Right renal cortex interstitium (tissue), 3 donors: ENCODE measurements around the gene MRAS. TPM values are rescaled to one million over a fixed set of nuclear protein-coding genes. Genes with fewer than 3 reads are reported as not detected.

Experiments
- DNase-seq, 3 donors: peaks; one replicate each; pipeline ENCODE4 v3.0.0-alpha.2; 2013; ENCODE audit warnings: low read depth in 3 of 3, low spot score in 2 of 3
- polyA plus RNA-seq, 3 donors: library from polyadenylated mRNA; unstranded; fragments of 120-200 nt; gene quantifications; one replicate each; pipeline ENCODE4 v1.2.1, GENCODE V29; 2013; ENCODE audit not compliant: insufficient read length in 3 of 3

MRAS gene
- polyA plus RNA-seq, 3 donors, result 31.3 to 34.6 (median 31.9) TPM

GRCh38 chr3:138338811-138339210 is 9.6 kb upstream of the MRAS start:
- DNase-seq, result no peak

- no peak for DNase-seq
These were observed 7.9 kb upstream of the MRAS start for GRCh38 chr3:138340511-138340910.

- DNase-seq, result no peak
These were observed 3.6 kb upstream of the MRAS start for GRCh38 chr3:138344754-138345153.

- no peak for DNase-seq
These were observed 668 bp downstream of the MRAS start for GRCh38 chr3:138348754-138349739.

- DNase-seq, result no peak
These were observed 1.7 kb downstream of the MRAS start for GRCh38 chr3:138349926-138350665.

GRCh38 chr3:138351151-138351550 is 2.8 kb downstream of the MRAS start:
- DNase-seq, result no peak

GRCh38 chr3:138351916-138352550 is 3.7 kb downstream of the MRAS start:
- DNase-seq, result no peak

GRCh38 chr3:138354376-138354775 is 6.0 kb downstream of the MRAS start:
- DNase-seq, result no peak

- no peak for DNase-seq
These were observed 6.7 kb downstream of the MRAS start for GRCh38 chr3:138355071-138355470.

- no peak for DNase-seq
These were observed 8.5 kb downstream of the MRAS start for GRCh38 chr3:138356730-138357405.

GRCh38 chr3:138359148-138359918 is 11.0 kb downstream of the MRAS start:
- DNase-seq, result no peak

- no peak for DNase-seq
These were observed 11.8 kb downstream of the MRAS start for GRCh38 chr3:138359919-138360868.

- DNase-seq, result no peak
These were observed 12.6 kb downstream of the MRAS start for GRCh38 chr3:138360869-138361525.

- DNase-seq, result peak in 1 of 3 donors; percentile 48
These were observed 13.2 kb downstream of the MRAS start for GRCh38 chr3:138361561-138361971.

- DNase-seq, result no peak
These were observed 14.2 kb downstream of the MRAS start for GRCh38 chr3:138362538-138362937.

GRCh38 chr3:138363322-138363721 is 14.9 kb downstream of the MRAS start:
- no peak for DNase-seq

GRCh38 chr3:138364356-138365252 is 16.2 kb downstream of the MRAS start:
- no peak for DNase-seq
